HG03159 (cell line): ENCODE data around the gene CDKN1A.
"Not testable (repeated sequence)": the region's sequence is repeated elsewhere in the genome, so short reads cannot be mapped to it uniquely, and the experiment has no call there.

Experiments
- ATAC-seq: cut with Tn5 transposase; IDR thresholded peaks from one replicate; pipeline ENCODE4 v1.9.1; 2021; ENCODE audit warnings: mild to moderate bottlenecking, moderate library complexity; ENCODE audit not compliant: unreplicated experiment

The CDKN1A gene

GRCh38 chr6:36678488-36679042 lies at the start of gene CDKN1A:
CDKN1A (plus strand) TSS chr6:36678714; CDS start chr6:36684102, 5,388 bp downstream.
- peak; percentile 55 for ATAC-seq

GRCh38 chr6:36629784-36630183 lies 48.7 kb upstream of the CDKN1A start:
- no peak for ATAC-seq

GRCh38 chr6:36631326-36632011 lies 47.0 kb upstream of the CDKN1A start:
- no peak for ATAC-seq

- ATAC-seq, result no peak
These were observed 45.1 kb upstream of the CDKN1A start for GRCh38 chr6:36633370-36633769.

- no peak for ATAC-seq
These were observed 44.6 kb upstream of the CDKN1A start for GRCh38 chr6:36633915-36634314.

- ATAC-seq, result no peak
These were observed 44.0 kb upstream of the CDKN1A start for GRCh38 chr6:36634317-36635108.

GRCh38 chr6:36636283-36636682 lies 42.2 kb upstream of the CDKN1A start:
- no peak for ATAC-seq

GRCh38 chr6:36636687-36637418 lies 41.7 kb upstream of the CDKN1A start:
- no peak for ATAC-seq

- no peak for ATAC-seq
These were observed 39.9 kb upstream of the CDKN1A start for GRCh38 chr6:36638579-36638978.

GRCh38 chr6:36639171-36639808 lies 39.2 kb upstream of the CDKN1A start:
- no peak for ATAC-seq

- no peak for ATAC-seq
These were observed 37.0 kb upstream of the CDKN1A start for GRCh38 chr6:36641543-36641942.

GRCh38 chr6:36642913-36643817 lies 35.3 kb upstream of the CDKN1A start:
- no peak for ATAC-seq

- ATAC-seq, result no peak
These were observed 34.5 kb upstream of the CDKN1A start for GRCh38 chr6:36643977-36644376.

GRCh38 chr6:36649086-36649485 lies 29.4 kb upstream of the CDKN1A start:
- ATAC-seq, result no peak

- no peak for ATAC-seq
These were observed 28.6 kb upstream of the CDKN1A start for GRCh38 chr6:36649701-36650484.

GRCh38 chr6:36650848-36651478 lies 27.6 kb upstream of the CDKN1A start:
- peak; percentile 74 for ATAC-seq

GRCh38 chr6:36651659-36652379 lies 26.7 kb upstream of the CDKN1A start:
- no peak for ATAC-seq

- not testable (repeated sequence) for ATAC-seq
These were observed 24.0 kb upstream of the CDKN1A start for GRCh38 chr6:36654469-36654868.
